Tibial nerve (tissue), 4 donors: ENCODE results near the gene GLP1R. TPM values are rescaled to one million over a fixed set of nuclear protein-coding genes. Genes with fewer than 3 reads are reported as not detected.

Experiments used
- DNase-seq, 2 donors: peaks; one replicate each; pipeline ENCODE4 v3.0.0-alpha.2; 2019; ENCODE audit warnings: low spot score in 2 of 2
- H3K27ac ChIP-seq, 4 donors: fragments of 200-600 bp; sonication (generic) in 3 of 4; one replicate each; pipeline ENCODE4 v1.5.1; 2017 to 2019; ENCODE audit warnings: mild to moderate bottlenecking in 1 of 4
- H3K27me3 ChIP-seq, 2 donors: fragments of 200-600 bp; sonication (generic) in 1 of 2; one replicate each; pipeline versions ENCODE4 v1.5.1 to v1.6.0; 2017 to 2019
- H3K36me3 ChIP-seq, 3 donors: fragments of 200-600 bp; sonication (generic); one replicate each; pipeline ENCODE4 v1.5.1; 2018 to 2019
- H3K4me1 ChIP-seq, 4 donors: fragments of 200-600 bp; sonication (generic) in 3 of 4; one replicate each; pipeline ENCODE4 v1.5.1; 2017 to 2019
- H3K4me3 ChIP-seq, 4 donors: fragments of 200-600 bp; sonication (generic) in 3 of 4; one replicate each; pipeline ENCODE4 v1.5.1; 2017 to 2019; ENCODE audit warnings: mild to moderate bottlenecking in 1 of 4, moderate library complexity in 1 of 4
- H3K9me3 ChIP-seq, 4 donors: fragments of 200-600 bp; sonication (generic) in 3 of 4; one replicate each; pipeline ENCODE4 v1.5.1; 2017 to 2019
- CTCF ChIP-seq, 5 experiments: fragments of 200-600 bp in 3 of 5; fragments of 450-650 bp in 2 of 5; sonication (generic) in 3 of 5; IDR thresholded peaks; one replicate each; pipeline ENCODE4 v1.5.1; 2016 to 2019; ENCODE audit warnings: antibody characterized with exemption in 5 of 5, mild to moderate bottlenecking in 3 of 5, moderate library complexity in 2 of 5
- EP300 ChIP-seq, 2 donors: sonication (generic); formaldehyde crosslinking; IDR thresholded peaks; one replicate each; pipeline ENCODE4 v1.6.1; 2017; ENCODE audit warnings: antibody characterized with exemption in 2 of 2, mild to moderate bottlenecking in 1 of 2
- POLR2A ChIP-seq, 2 donors: fragments of 450-650 bp; IDR thresholded peaks; one replicate each; pipeline ENCODE4 v1.6.1; 2017; ENCODE audit warnings: antibody characterized with exemption in 2 of 2, mild to moderate bottlenecking in 2 of 2, moderate library complexity in 2 of 2
- WGBS, 2 donors: methylation state at CpG; one replicate each; pipeline ENCODE4 v1.1.5; 2018; 5-methylcytosine and 5-hydroxymethylcytosine counted together
- total RNA-seq, 4 donors: library from RNA; depleted of rRNA; stranded (reverse); fragments of >200 nt; gene quantifications; one replicate each; pipeline ENCODE4 v1.1.0, GENCODE V29; 2016

The GLP1R gene
- total RNA-seq, 4 donors from 2014 or later = 0.20 to 4.2 (median 1.3) TPM

- no peak for TF ChIP-seq POLR2A (IDR thresholded peaks at IDR 0.05)
- no peak for TF ChIP-seq CTCF (IDR thresholded peaks at IDR 0.05)
- TF ChIP-seq EP300 (IDR thresholded peaks at IDR 0.05) = no peak
- no peaks in the 10 kb centered on the region for H3K36me3 ChIP-seq
- H3K4me1 ChIP-seq = peaks cover 0 to 12% (median 5%) of the 10 kb centered on the region in 4 donors
- no peak overlapping the region for H3K4me3 ChIP-seq
- WGBS, 2 donors = 75 to 80% methylated on average over 5 of the region's 5 CpGs
- H3K27me3 ChIP-seq = peaks cover 0 to 39% of the 10 kb centered on the region in 2 donors
- H3K9me3 ChIP-seq = no peaks in the 10 kb centered on the region
- no peak for DNase-seq
- H3K27ac ChIP-seq = no peak overlapping the region
Observed at GRCh38 chr6:39050453-39051112, 2.0 kb downstream of the GLP1R start.

GRCh38 chr6:39051399-39052122 lies 3.0 kb downstream of the GLP1R start:
- DNase-seq = no peak
- 59 to 63% methylated on average over 4 of the region's 4 CpGs for WGBS, 2 donors
- H3K27ac ChIP-seq = no peak overlapping the region
- peaks cover 0 to 39% of the 10 kb centered on the region in 2 donors for H3K27me3 ChIP-seq
- TF ChIP-seq CTCF (IDR thresholded peaks at IDR 0.05) = no peak
- no peak for TF ChIP-seq POLR2A (IDR thresholded peaks at IDR 0.05)
- TF ChIP-seq EP300 (IDR thresholded peaks at IDR 0.05) = no peak
- no peaks in the 10 kb centered on the region for H3K36me3 ChIP-seq
- no peak overlapping the region for H3K4me3 ChIP-seq
- H3K4me1 ChIP-seq = peaks cover 0 to 12% (median 5%) of the 10 kb centered on the region in 4 donors
- no peaks in the 10 kb centered on the region for H3K9me3 ChIP-seq

- Histone ChIP-seq H3K9me3 (no peaks in the 10 kb centered on the region), H3K4me3 (no peak overlapping the region), H3K36me3 (no peaks in the 10 kb centered on the region), H3K27ac (no peak overlapping the region), H3K27me3 (peaks cover 0 to 35% of the 10 kb centered on the region in 2 donors), H3K4me1 (peaks cover 0 to 12% (median 5%) of the 10 kb centered on the region in 4 donors)
- 73 to 84% methylated on average over 4 of the region's 4 CpGs for WGBS, 2 donors
- TF ChIP-seq EP300 (IDR thresholded peaks at IDR 0.05) (no peak), POLR2A (IDR thresholded peaks at IDR 0.05) (no peak), CTCF (IDR thresholded peaks at IDR 0.05) (no peak)
- DNase-seq = no peak
Observed at GRCh38 chr6:39053016-39053624, 4.5 kb downstream of the GLP1R start.

- H3K27ac ChIP-seq = no peak overlapping the region
- no peaks in the 10 kb centered on the region for H3K9me3 ChIP-seq
- H3K4me3 ChIP-seq = no peak overlapping the region
- peaks cover 0 to 28% of the 10 kb centered on the region in 2 donors for H3K27me3 ChIP-seq
- 58 to 60% methylated on average over 9 of the region's 9 CpGs for WGBS, 2 donors
- H3K4me1 ChIP-seq = peaks cover 0 to 3% (median 1%) of the 10 kb centered on the region in 4 donors
- H3K36me3 ChIP-seq = no peaks in the 10 kb centered on the region
- no peak for DNase-seq
- no peak for TF ChIP-seq EP300 (IDR thresholded peaks at IDR 0.05)
- TF ChIP-seq POLR2A (IDR thresholded peaks at IDR 0.05) = no peak
- no peak for TF ChIP-seq CTCF (IDR thresholded peaks at IDR 0.05)
Observed at GRCh38 chr6:39053854-39054576, 5.4 kb downstream of the GLP1R start.
